Measurements from ENCODE around the gene SAMD3.

The SAMD3 gene

GRCh38 chr6:130189531-130190397, 33.0 kb downstream of the SAMD3 start:
- no peak for DNase-seq (ENCODE audit: extremely low spot score)
- ChIA-PET POLR2A (no interaction called here), CTCF (no interaction called here)
- TF ChIP-seq NFRKB (IDR thresholded peaks at IDR 0.05) (no peak), SUZ12 (IDR thresholded peaks at IDR 0.05) (no peak), L3MBTL2 (conservative IDR thresholded peaks at IDR 0.05) (no peak), SP1 (IDR thresholded peaks at IDR 0.05) (no peak), FOXA1 (IDR thresholded peaks at IDR 0.05) (no peak), ELF4 (IDR thresholded peaks at IDR 0.05) (no peak), FOXK2 (IDR thresholded peaks at IDR 0.05) (no peak)

- CTCF ChIA-PET, result no interaction called here
- POLR2A ChIA-PET, result no interaction called here
- no peak for TF ChIP-seq FOXK2 (IDR thresholded peaks at IDR 0.05)
- no peak for TF ChIP-seq FOXM1 (IDR thresholded peaks at IDR 0.05; ENCODE audit: borderline replicate concordance)
- TF ChIP-seq HDGF (IDR thresholded peaks at IDR 0.05; ENCODE audit: borderline replicate concordance), result no peak
- no peak for TF ChIP-seq SUZ12 (IDR thresholded peaks at IDR 0.05)
- no peak for TF ChIP-seq CTBP1 (IDR thresholded peaks at IDR 0.05; ENCODE audit: borderline replicate concordance)
- TF ChIP-seq FOXA1 (IDR thresholded peaks at IDR 0.05), result no peak
- no peak for TF ChIP-seq NFRKB (IDR thresholded peaks at IDR 0.05)
- TF ChIP-seq PKNOX1 (IDR thresholded peaks at IDR 0.05), result no peak
- TF ChIP-seq TARDBP (IDR thresholded peaks at IDR 0.05), result no peak
- no peak for TF ChIP-seq ZNF384 (IDR thresholded peaks at IDR 0.05)
- TF ChIP-seq LEF1 (IDR thresholded peaks at IDR 0.05; ENCODE audit: borderline replicate concordance), result no peak
- no peak for TF ChIP-seq SP1 (IDR thresholded peaks at IDR 0.05)
- TF ChIP-seq L3MBTL2 (conservative IDR thresholded peaks at IDR 0.05), result no peak
- TF ChIP-seq ELF4 (IDR thresholded peaks at IDR 0.05), result no peak
- no peak for TF ChIP-seq ARNT (IDR thresholded peaks at IDR 0.05)
- no peak for TF ChIP-seq BHLHE40 (IDR thresholded peaks at IDR 0.05; ENCODE audit: borderline replicate concordance)
- DNase-seq (ENCODE audit: extremely low spot score), result no peak
Observed at GRCh38 chr6:130188207-130188899, 34.4 kb downstream of the SAMD3 start.

- POLR2A ChIA-PET, result no interaction called here
- DNase-seq (ENCODE audit: extremely low spot score), result no peak
- CTCF ChIA-PET, result no interaction called here
- TF ChIP-seq FOXM1 (IDR thresholded peaks at IDR 0.05; ENCODE audit: borderline replicate concordance) (no peak), ZNF384 (IDR thresholded peaks at IDR 0.05) (no peak), ELF4 (IDR thresholded peaks at IDR 0.05) (no peak), NFRKB (IDR thresholded peaks at IDR 0.05) (no peak), SUZ12 (IDR thresholded peaks at IDR 0.05) (no peak), FOXK2 (IDR thresholded peaks at IDR 0.05) (no peak), FOXA1 (IDR thresholded peaks at IDR 0.05) (no peak), L3MBTL2 (conservative IDR thresholded peaks at IDR 0.05) (no peak), PKNOX1 (IDR thresholded peaks at IDR 0.05) (no peak)
Observed at GRCh38 chr6:130187335-130188206, 35.2 kb downstream of the SAMD3 start.

GRCh38 chr6:130185658-130186057, 37.1 kb downstream of the SAMD3 start:
- ChIA-PET POLR2A (no interaction called here), CTCF (no interaction called here)
- TF ChIP-seq FOXK2 (IDR thresholded peaks at IDR 0.05) (no peak), L3MBTL2 (conservative IDR thresholded peaks at IDR 0.05) (no peak), ARNT (IDR thresholded peaks at IDR 0.05) (no peak), ZNF384 (IDR thresholded peaks at IDR 0.05) (no peak), BHLHE40 (IDR thresholded peaks at IDR 0.05; ENCODE audit: borderline replicate concordance) (no peak), FOXM1 (IDR thresholded peaks at IDR 0.05; ENCODE audit: borderline replicate concordance) (no peak), SUZ12 (IDR thresholded peaks at IDR 0.05) (no peak), TARDBP (IDR thresholded peaks at IDR 0.05) (no peak), PKNOX1 (IDR thresholded peaks at IDR 0.05) (no peak), CTBP1 (IDR thresholded peaks at IDR 0.05; ENCODE audit: borderline replicate concordance) (no peak), LEF1 (IDR thresholded peaks at IDR 0.05; ENCODE audit: borderline replicate concordance) (no peak)
- DNase-seq (ENCODE audit: extremely low spot score), result no peak

GRCh38 chr6:130183271-130184222, 39.2 kb downstream of the SAMD3 start:
- TF ChIP-seq ARNT (IDR thresholded peaks at IDR 0.05) (no peak), ELF4 (IDR thresholded peaks at IDR 0.05) (no peak), TARDBP (IDR thresholded peaks at IDR 0.05) (no peak), BHLHE40 (IDR thresholded peaks at IDR 0.05; ENCODE audit: borderline replicate concordance) (no peak), NFRKB (IDR thresholded peaks at IDR 0.05) (no peak), SUZ12 (IDR thresholded peaks at IDR 0.05) (no peak), CTBP1 (IDR thresholded peaks at IDR 0.05; ENCODE audit: borderline replicate concordance) (no peak), FOXK2 (IDR thresholded peaks at IDR 0.05) (no peak), PKNOX1 (IDR thresholded peaks at IDR 0.05) (no peak), LEF1 (IDR thresholded peaks at IDR 0.05; ENCODE audit: borderline replicate concordance) (no peak), L3MBTL2 (conservative IDR thresholded peaks at IDR 0.05) (no peak), FOXA1 (IDR thresholded peaks at IDR 0.05) (no peak), ZNF384 (IDR thresholded peaks at IDR 0.05) (no peak)
- no peak for DNase-seq (ENCODE audit: extremely low spot score)
- ChIA-PET CTCF (interaction anchor here (0.9 kb wide), 1 partner anchor 17 kb away, joined by 3 read pairs; no protein-coding TSS in a partner anchor), POLR2A (no interaction called here)
